Ovary (tissue), 9 donors: ENCODE data around the gene DOCK8. TPM values are rescaled to one million over a fixed set of nuclear protein-coding genes. Genes with fewer than 3 reads are reported as not detected.

ENCODE experiments used
- DNase-seq, 5 donors: peaks; one replicate each; pipeline ENCODE4 v3.0.0-alpha.2; 2019 to 2020
- H3K27ac ChIP-seq, 2 donors: fragments of 200-600 bp; one replicate each; pipeline versions ENCODE4 v1.5.1 to v1.8.0; 2019 to 2022
- H3K27me3 ChIP-seq: fragments of 200-600 bp; one replicate; pipeline ENCODE4 v1.8.0; 2022
- H3K36me3 ChIP-seq: fragments of 200-600 bp; sonication (generic); one replicate; pipeline ENCODE4 v1.5.1; 2019
- H3K4me1 ChIP-seq: one replicate; pipeline ENCODE4 v1.8.1; 2013; ENCODE audit warnings: mild to moderate bottlenecking, moderate library complexity; ENCODE audit not compliant: insufficient read depth
- H3K4me3 ChIP-seq: fragments of 200-600 bp; sonication (generic); one replicate; pipeline ENCODE4 v1.5.1; 2017
- H3K9me3 ChIP-seq, 2 donors: fragments of 200-600 bp in 1 of 2; sonication (generic) in 1 of 2; one replicate each; pipeline versions ENCODE4 v1.5.1 to v1.8.1; 2013 to 2019; ENCODE audit warnings: mild to moderate bottlenecking in 1 of 2, moderate library complexity in 1 of 2
- CTCF ChIP-seq, 3 donors: fragments of 450-650 bp in 2 of 3; fragments of 200-600 bp in 1 of 3; IDR thresholded peaks; one replicate each; pipeline versions ENCODE4 v1.5.1 to v1.8.0; 2016 to 2022; ENCODE audit warnings: antibody characterized with exemption in 3 of 3, mild to moderate bottlenecking in 1 of 3
- EP300 ChIP-seq: sonication (generic); formaldehyde crosslinking; IDR thresholded peaks from one replicate; pipeline ENCODE4 v1.6.1; 2017; ENCODE audit warnings: antibody characterized with exemption
- POLR2A ChIP-seq: fragments of 450-650 bp; IDR thresholded peaks from one replicate; pipeline ENCODE4 v1.6.1; 2017; ENCODE audit warnings: antibody characterized with exemption, mild to moderate bottlenecking, moderate library complexity
- WGBS, 3 donors: extraction: QIAGEN DNeasy Blood & Tissue Kit in 1 of 3; methylation state at CpG; one replicate each; pipeline versions ENCODE4 v1.1.5 to v1.1.7; 2013 to 2017; 5-methylcytosine and 5-hydroxymethylcytosine counted together
- intact Hi-C, 4 donors: fragments of 100-400 bp; cut with DNase I; formaldehyde crosslinking; loops; one replicate each; pipeline versions ENCODE4 v1.11.0 to v1.15.1; 2022 to 2023
- polyA plus RNA-seq, 2 donors: library from polyadenylated mRNA; stranded (reverse); fragments of 200-250 nt in 1 of 2; fragments of 350-450 nt in 1 of 2; fragmentation: Illumina TruSeq in 1 of 2; extraction: RNeasy Lipid Tissue Mini Kit (QIAGEN cat#74804) in 1 of 2; gene quantifications; one replicate each; pipeline ENCODE4 v1.2.3, GENCODE V29; 2013 to 2014
- total RNA-seq, 7 donors: library from RNA; depleted of rRNA in 2 of 7; stranded (reverse); fragments of >200 nt in 2 of 7; fragmentation: NEBNext Ultra II Directional in 3 of 7; extraction: Animal tissue kit (Norgen Biotek cat#: 25700) in 3 of 7; gene quantifications; one replicate each; pipeline versions ENCODE4 v1.1.0 to v1.2.4, GENCODE V29; 2016 to 2023
- donor health status: DM: no; HTN: no; CAD: no; lungs with moderate emphysema.
- donor health status: DM: no; HTN: no; CAD: no.
- donor health status: Bipolar disorder and iron deficiency.
- donor health status: DM: yes; HTN: yes; CAD: no.
- donor health status: DM: no; HTN: no; CAD: no.
- donor health status: DM: yes; HTN: yes; CAD: no.

DOCK8 gene
- total and polyA plus RNA-seq, 9 donors: 1.4 to 12.2 (median 7.3) TPM

- WGBS, 3 donors: 78 to 84% (median 79%) methylated on average over 7 of the region's 7 CpGs
- no peak for TF ChIP-seq POLR2A
- TF ChIP-seq CTCF (IDR thresholded peaks at IDR 0.05): no peak
- no peak for TF ChIP-seq EP300
- no peak overlapping the region for H3K4me3 ChIP-seq
- intact Hi-C loops: no loop called here
- no peak overlapping the region for H3K27ac ChIP-seq
- H3K36me3 ChIP-seq: no peaks in the 10 kb centered on the region
- H3K4me1 ChIP-seq: no peaks in the 10 kb centered on the region
- no peaks in the 10 kb centered on the region for H3K27me3 ChIP-seq
- DNase-seq: no peak
- no peaks in the 10 kb centered on the region for H3K9me3 ChIP-seq
Measured at GRCh38 chr9:306907-307306, 92.2 kb downstream of the DOCK8 start.

GRCh38 chr9:311841-312240 is 97.2 kb downstream of the DOCK8 start:
- Histone ChIP-seq H3K9me3 (no peaks in the 10 kb centered on the region), H3K27ac (no peak overlapping the region), H3K4me3 (no peak overlapping the region), H3K27me3 (no peaks in the 10 kb centered on the region), H3K4me1 (no peaks in the 10 kb centered on the region), H3K36me3 (no peaks in the 10 kb centered on the region)
- no peak for DNase-seq
- WGBS, 3 donors: 86 to 87% (median 87%) methylated on average over 14 of the region's 14 CpGs
- TF ChIP-seq EP300 (no peak), CTCF (IDR thresholded peaks at IDR 0.05) (no peak), POLR2A (no peak)
- intact Hi-C loops: loop anchor here in 1 of 4 donors (10.0 kb wide), 1 partner anchor 63 kb away; no protein-coding TSS in a partner anchor

- no peak overlapping the region for H3K4me3 ChIP-seq
- H3K27me3 ChIP-seq: no peaks in the 10 kb centered on the region
- intact Hi-C loops: loop anchor here in 1 of 4 donors (10.0 kb wide), 1 partner anchor 62 kb away; no protein-coding TSS in a partner anchor
- H3K4me1 ChIP-seq: no peaks in the 10 kb centered on the region
- DNase-seq: no peak
- no peaks in the 10 kb centered on the region for H3K9me3 ChIP-seq
- no peak overlapping the region for H3K27ac ChIP-seq
- TF ChIP-seq EP300 (no peak), POLR2A (no peak), CTCF (IDR thresholded peaks at IDR 0.05) (no peak)
- H3K36me3 ChIP-seq: no peaks in the 10 kb centered on the region
- WGBS, 3 donors: 45 to 62% (median 51%) methylated on average over 7 of the region's 7 CpGs
Measured at GRCh38 chr9:312596-313320, 98.1 kb downstream of the DOCK8 start.

GRCh38 chr9:316382-316965 is 101.8 kb downstream of the DOCK8 start:
- H3K4me1 ChIP-seq: no peaks in the 10 kb centered on the region
- no peak overlapping the region for H3K4me3 ChIP-seq
- no peaks in the 10 kb centered on the region for H3K36me3 ChIP-seq
- no peaks in the 10 kb centered on the region for H3K9me3 ChIP-seq
- no peak for DNase-seq
- TF ChIP-seq POLR2A (no peak), EP300 (no peak), CTCF (IDR thresholded peaks at IDR 0.05) (no peak)
- intact Hi-C loops: loop anchor here in 1 of 4 donors (5.0 to 10.0 kb wide), 2 partner anchors 36 to 58 kb away; no protein-coding TSS in a partner anchor
- WGBS, 3 donors: 48 to 62% (median 51%) methylated on average over 2 of the region's 2 CpGs
- no peak overlapping the region for H3K27ac ChIP-seq
- H3K27me3 ChIP-seq: no peaks in the 10 kb centered on the region
